ENCODE results near the gene SLAIN2. TPM values are rescaled to one million over a fixed set of nuclear protein-coding genes. Genes with fewer than 3 reads are reported as not detected.

The SLAIN2 gene
- total RNA-seq, 2 donors from 2014 or later, result 40.8 to 92.7 TPM

DNA sequence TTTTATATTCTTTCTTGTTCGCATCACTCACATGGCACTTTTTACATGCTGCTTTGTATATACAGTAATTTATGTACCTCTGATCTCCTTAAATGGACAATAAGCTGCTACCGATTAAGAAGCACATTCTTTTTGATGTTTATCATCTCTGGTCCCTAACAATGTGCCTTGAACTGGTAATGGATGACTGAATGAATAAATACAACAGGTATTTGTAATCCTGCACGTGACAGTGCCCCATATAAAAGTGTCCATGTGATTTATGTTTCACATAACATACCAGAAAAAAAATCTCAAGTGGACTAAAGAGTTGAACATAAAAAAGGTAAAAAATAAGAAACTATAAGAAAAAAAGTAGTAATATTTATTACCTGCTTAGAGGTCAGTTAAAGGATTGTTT is 7.7 kb upstream of the SLAIN2 start:
- ATAC-seq (ENCODE audit: insufficient number of reproducible peaks, low FRiP score, low read depth), result no peak

DNA sequence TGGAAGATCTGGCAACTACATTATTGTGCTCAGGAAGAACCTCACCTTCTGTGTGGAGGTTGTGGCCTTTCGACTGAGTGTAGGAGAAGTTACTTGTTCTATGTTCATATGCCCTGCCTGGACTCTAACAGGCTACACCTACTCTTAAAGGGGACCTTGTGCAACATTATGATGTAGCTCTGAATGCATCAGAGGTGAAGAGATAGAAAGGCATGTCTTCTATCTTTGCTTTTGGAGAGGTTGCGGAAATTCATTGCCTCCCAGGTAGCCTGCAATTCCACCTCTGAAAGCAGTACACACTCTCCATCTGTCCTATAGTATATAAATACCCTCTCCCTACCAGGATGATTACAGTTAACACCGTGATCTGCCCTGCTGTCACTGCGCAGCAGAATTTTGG is 7.1 kb upstream of the SLAIN2 start:
- no peak overlapping the region for H3K27ac ChIP-seq
- no peak overlapping the region for H3K4me3 ChIP-seq
- no peak for DNase-seq (ENCODE audit: low spot score)
- H3K9me3 ChIP-seq, result no peaks in the 10 kb centered on the region
- ATAC-seq (ENCODE audit: insufficient number of reproducible peaks, low FRiP score, low read depth), result no peak
- peaks cover 7 to 13% of the 10 kb centered on the region in 2 donors for H3K4me1 ChIP-seq (ENCODE audit: control insufficient read depth in 1 of 2, low read depth in 2 of 2)
- H3K27me3 ChIP-seq (replicated peaks; ENCODE audit: insufficient read depth), result no peaks in the 10 kb centered on the region
- H3K36me3 ChIP-seq, result no peaks in the 10 kb centered on the region
- TF ChIP-seq, protein P1, sequence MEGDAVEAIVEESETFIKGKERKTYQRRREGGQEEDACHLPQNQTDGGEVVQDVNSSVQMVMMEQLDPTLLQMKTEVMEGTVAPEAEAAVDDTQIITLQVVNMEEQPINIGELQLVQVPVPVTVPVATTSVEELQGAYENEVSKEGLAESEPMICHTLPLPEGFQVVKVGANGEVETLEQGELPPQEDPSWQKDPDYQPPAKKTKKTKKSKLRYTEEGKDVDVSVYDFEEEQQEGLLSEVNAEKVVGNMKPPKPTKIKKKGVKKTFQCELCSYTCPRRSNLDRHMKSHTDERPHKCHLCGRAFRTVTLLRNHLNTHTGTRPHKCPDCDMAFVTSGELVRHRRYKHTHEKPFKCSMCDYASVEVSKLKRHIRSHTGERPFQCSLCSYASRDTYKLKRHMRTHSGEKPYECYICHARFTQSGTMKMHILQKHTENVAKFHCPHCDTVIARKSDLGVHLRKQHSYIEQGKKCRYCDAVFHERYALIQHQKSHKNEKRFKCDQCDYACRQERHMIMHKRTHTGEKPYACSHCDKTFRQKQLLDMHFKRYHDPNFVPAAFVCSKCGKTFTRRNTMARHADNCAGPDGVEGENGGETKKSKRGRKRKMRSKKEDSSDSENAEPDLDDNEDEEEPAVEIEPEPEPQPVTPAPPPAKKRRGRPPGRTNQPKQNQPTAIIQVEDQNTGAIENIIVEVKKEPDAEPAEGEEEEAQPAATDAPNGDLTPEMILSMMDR (IDR thresholded peaks at IDR 0.05), result no peak

More for the DNA sequence above, 7.7 kb upstream of the SLAIN2 start:
- Histone ChIP-seq H3K4me1 (ENCODE audit: control insufficient read depth in 1 of 2, low read depth in 2 of 2) (peaks cover 7 to 13% of the 10 kb centered on the region in 2 donors), H3K27me3 (replicated peaks; ENCODE audit: insufficient read depth) (no peaks in the 10 kb centered on the region), H3K27ac (no peak overlapping the region), H3K4me3 (no peak overlapping the region), H3K36me3 (no peaks in the 10 kb centered on the region), H3K9me3 (no peaks in the 10 kb centered on the region)
- TF ChIP-seq, protein P1 (IDR thresholded peaks at IDR 0.05), result no peak
- no peak for DNase-seq (ENCODE audit: low spot score)

DNA sequence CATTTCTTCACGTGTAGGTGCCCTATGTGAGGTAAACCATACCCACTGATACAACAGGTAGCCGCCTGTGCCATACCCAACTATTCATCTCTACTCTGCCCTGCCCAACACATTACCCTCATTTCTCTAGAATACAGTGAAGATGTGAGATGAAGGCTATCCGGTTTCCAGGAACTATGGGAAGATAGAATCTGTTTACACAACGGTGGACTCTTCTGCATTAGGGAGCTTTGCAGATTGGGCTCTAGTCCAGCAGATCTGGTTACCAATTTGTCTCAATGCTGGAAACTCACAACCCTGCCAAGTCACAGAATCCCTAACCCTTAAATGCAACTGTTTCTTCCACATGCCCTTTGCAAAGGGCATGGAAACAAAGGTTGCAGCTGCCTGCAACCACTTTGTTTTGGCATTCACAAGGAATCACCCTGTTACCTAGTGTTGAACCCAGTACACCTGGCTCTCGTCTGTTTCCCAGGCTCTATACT is 6.4 kb upstream of the SLAIN2 start:
- no peaks in the 10 kb centered on the region for H3K27me3 ChIP-seq (replicated peaks; ENCODE audit: insufficient read depth)
- ATAC-seq (ENCODE audit: insufficient number of reproducible peaks, low FRiP score, low read depth), result no peak
- no peak for DNase-seq (ENCODE audit: low spot score)

DNA sequence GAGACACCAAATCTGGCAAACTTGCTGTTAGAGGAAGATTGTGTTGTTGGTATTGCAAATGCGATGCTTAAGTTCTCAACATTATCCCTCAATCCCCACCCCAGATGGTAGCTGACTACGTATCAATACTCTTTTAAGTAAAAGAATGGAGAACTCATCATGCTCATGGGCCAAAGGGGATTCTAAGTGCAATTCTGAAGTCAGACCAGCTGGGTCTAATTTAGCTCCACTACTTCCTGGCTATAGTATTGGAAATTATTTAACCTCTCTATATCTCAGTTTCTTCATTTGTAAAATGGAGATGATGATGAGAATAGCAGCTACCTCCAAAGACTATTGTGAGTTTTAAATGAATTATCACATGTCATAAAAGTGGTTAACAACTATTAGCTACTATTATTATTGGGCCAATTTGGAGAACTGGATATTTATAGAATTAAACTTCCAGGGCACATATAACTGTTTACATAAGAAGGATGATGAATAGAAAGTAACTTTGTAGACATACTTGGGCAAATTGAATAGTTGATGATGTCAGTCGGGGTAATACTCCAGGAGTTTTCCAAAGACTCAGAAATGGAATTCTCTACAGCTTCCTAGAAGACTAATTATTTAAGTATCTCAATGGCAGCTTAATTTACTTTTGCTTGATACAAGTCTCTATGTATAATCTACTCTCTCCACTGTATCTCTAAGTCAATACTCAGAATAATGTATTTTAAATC is 5.0 kb upstream of the SLAIN2 start:
- Histone ChIP-seq H3K9me3 (no peaks in the 10 kb centered on the region), H3K4me3 (no peak overlapping the region), H3K27ac (no peak overlapping the region), H3K27me3 (replicated peaks; ENCODE audit: insufficient read depth) (no peaks in the 10 kb centered on the region), H3K36me3 (no peaks in the 10 kb centered on the region), H3K4me1 (ENCODE audit: control insufficient read depth in 1 of 2, low read depth in 2 of 2) (peaks cover 3 to 6% of the 10 kb centered on the region in 2 donors)
- TF ChIP-seq, protein P1 (IDR thresholded peaks at IDR 0.05), result no peak
- ATAC-seq (ENCODE audit: insufficient number of reproducible peaks, low FRiP score, low read depth) (no peak), DNase-seq (ENCODE audit: low spot score) (no peak)

More for the DNA sequence above, 6.4 kb upstream of the SLAIN2 start:
- H3K4me3 ChIP-seq, result no peak overlapping the region
- no peak overlapping the region for H3K27ac ChIP-seq
- TF ChIP-seq, protein P1 (IDR thresholded peaks at IDR 0.05), result no peak
- no peaks in the 10 kb centered on the region for H3K36me3 ChIP-seq
- H3K4me1 ChIP-seq (ENCODE audit: control insufficient read depth in 1 of 2, low read depth in 2 of 2), result peaks cover 8 to 13% of the 10 kb centered on the region in 2 donors
- no peaks in the 10 kb centered on the region for H3K9me3 ChIP-seq

DNA sequence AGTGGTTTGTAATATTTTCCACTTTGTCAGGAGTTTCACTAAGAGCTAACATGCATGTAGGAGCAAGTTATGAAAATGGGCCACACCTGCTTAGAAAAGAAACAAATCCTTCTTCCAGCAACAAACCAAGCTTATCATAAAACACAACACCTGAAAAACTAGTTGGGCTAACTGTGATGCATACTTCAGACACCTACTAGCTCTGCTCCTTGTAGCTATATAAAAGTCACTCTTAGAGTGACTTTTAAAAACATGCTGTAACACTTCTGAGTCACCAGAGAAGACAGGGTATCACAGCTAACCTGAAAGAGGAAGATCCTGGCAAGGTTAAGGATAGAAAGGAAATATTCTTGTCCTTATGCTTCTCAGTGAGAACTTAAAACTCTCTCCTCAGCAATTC is 3.6 kb upstream of the SLAIN2 start:
- no peaks in the 10 kb centered on the region for H3K36me3 ChIP-seq
- no peak overlapping the region for H3K27ac ChIP-seq
- ATAC-seq (ENCODE audit: insufficient number of reproducible peaks, low FRiP score, low read depth) (no peak), DNase-seq (ENCODE audit: low spot score) (no peak)
- H3K27me3 ChIP-seq (replicated peaks; ENCODE audit: insufficient read depth), result no peaks in the 10 kb centered on the region
- no peak overlapping the region for H3K4me3 ChIP-seq
- TF ChIP-seq, protein P1 (IDR thresholded peaks at IDR 0.05), result no peak
- no peaks in the 10 kb centered on the region for H3K9me3 ChIP-seq
- peaks cover under 1 to 6% of the 10 kb centered on the region in 2 donors for H3K4me1 ChIP-seq (ENCODE audit: control insufficient read depth in 1 of 2, low read depth in 2 of 2)
